Loucy (cell line): ENCODE measurements around the gene TJP2.

Experiments used
- EZH2phosphoT487 ChIP-seq: fragments of 200-600 bp; IDR thresholded peaks from 2 replicates; pipeline ENCODE4 v1.6.1; 2018; ENCODE audit warnings: antibody characterized with exemption, mild to moderate bottlenecking, moderate library complexity, borderline replicate concordance
- TF ChIP-seq, protein P1 (sequence below): fragments of 200-600 bp; sonication (generic); conservative IDR thresholded peaks from 2 replicates; pipeline ENCODE4 v1.5.1; 2014; ENCODE audit warnings: mild to moderate bottlenecking, antibody characterized with exemption, low read length

DNA sequence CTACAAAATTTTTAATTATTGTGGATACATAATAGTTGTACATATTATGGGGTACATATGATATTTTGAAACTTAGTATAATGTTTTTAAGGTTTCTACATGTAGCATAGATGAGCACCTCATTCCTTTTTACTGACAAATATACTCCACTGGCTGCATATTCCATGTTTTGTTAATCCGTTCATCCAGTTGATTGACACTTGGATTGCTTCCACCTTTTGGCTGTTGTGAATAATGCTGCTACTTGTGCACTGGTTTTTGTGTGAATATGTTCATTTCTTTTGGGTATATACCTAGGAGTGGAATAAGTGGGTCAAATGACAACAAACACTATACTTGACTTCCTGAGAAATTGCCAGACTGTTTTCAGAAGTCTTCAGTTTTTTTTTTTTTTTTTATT, 148.2 kb downstream of the TJP2 start:
- TF ChIP-seq, protein P1, sequence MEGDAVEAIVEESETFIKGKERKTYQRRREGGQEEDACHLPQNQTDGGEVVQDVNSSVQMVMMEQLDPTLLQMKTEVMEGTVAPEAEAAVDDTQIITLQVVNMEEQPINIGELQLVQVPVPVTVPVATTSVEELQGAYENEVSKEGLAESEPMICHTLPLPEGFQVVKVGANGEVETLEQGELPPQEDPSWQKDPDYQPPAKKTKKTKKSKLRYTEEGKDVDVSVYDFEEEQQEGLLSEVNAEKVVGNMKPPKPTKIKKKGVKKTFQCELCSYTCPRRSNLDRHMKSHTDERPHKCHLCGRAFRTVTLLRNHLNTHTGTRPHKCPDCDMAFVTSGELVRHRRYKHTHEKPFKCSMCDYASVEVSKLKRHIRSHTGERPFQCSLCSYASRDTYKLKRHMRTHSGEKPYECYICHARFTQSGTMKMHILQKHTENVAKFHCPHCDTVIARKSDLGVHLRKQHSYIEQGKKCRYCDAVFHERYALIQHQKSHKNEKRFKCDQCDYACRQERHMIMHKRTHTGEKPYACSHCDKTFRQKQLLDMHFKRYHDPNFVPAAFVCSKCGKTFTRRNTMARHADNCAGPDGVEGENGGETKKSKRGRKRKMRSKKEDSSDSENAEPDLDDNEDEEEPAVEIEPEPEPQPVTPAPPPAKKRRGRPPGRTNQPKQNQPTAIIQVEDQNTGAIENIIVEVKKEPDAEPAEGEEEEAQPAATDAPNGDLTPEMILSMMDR, result no peak
- no peak for TF ChIP-seq EZH2phosphoT487
